A172 (cell line): ENCODE data around the gene SSMEM1. TPM values are rescaled to one million over a fixed set of nuclear protein-coding genes. Genes with fewer than 3 reads are reported as not detected.
"Not testable (repeated sequence)": the region's sequence is repeated elsewhere in the genome, so short reads cannot be mapped to it uniquely, and the experiment has no call there.

Source experiments
- DNase-seq: peaks from one replicate; pipeline ENCODE4 v3.0.0-alpha.2; 2015; ENCODE audit warnings: low spot score
- total RNA-seq: library from RNA; depleted of rRNA; stranded (reverse); fragments of >200 nt; shearing (Covaris generic); gene quantifications from 2 replicates; pipeline ENCODE4 v1.2.3, GENCODE V29; 2014; rRNA removed

Gene SSMEM1
- total RNA-seq, 1 experiment from 2014 or later: not detected

DNA sequence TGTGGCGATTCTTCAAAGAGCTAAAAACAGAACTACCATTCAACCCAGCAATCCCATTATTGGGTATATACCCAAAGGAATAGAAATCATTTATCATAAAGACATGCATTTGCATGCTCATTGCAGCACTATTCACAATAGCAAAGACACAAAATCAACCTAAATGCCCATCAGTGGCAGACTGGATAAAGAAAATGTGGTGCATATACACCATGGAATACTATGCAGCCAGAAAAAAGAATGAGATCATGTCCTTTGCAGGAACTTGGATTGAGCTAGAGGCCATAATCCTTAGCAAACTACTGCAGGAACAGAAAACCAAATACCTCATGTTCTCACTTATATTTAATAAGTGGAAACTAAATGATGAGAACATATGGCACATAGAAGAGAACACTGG is 38.8 kb downstream of the SSMEM1 start:
- DNase-seq: not testable (repeated sequence)

DNA sequence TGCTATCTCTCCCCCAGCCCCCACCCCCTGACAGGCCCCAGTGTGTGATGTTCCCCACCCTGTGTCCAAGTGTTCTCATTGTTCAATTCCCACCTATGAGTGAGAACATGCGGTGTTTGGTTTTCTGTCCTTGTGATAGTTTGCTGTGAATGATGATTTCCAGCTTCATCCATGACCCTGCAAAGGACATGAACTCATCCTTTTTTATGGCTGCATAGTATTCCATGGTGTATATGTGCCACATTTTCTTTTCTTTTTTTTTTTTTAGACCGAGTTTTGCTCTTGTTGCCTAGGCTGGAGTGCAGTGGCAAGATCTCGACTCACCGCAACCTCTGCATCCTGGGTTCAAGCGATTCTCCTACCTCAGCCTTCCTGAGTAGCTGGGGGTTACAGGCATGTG is 41.2 kb downstream of the SSMEM1 start:
- DNase-seq: not testable (repeated sequence)

DNA sequence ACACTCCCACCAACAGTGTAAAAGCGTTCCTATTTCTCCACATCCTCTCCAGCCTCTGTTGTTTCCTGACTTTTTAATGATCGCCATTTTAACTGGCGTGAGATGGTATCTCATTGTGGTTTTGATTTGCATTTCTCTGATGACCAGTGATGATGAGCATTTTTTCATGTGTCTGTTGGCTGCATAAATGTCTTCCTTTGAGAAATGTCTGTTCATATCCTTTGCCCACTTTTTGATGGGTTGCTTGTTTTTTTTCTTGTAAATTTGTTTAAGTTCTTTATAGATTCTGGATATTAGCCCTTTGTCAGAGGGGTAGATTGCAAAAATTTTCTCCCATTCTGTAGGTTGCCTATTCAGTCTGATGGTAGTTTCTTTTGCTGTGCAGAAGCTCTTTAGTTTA is 42.0 kb downstream of the SSMEM1 start:
- not testable (repeated sequence) for DNase-seq

DNA sequence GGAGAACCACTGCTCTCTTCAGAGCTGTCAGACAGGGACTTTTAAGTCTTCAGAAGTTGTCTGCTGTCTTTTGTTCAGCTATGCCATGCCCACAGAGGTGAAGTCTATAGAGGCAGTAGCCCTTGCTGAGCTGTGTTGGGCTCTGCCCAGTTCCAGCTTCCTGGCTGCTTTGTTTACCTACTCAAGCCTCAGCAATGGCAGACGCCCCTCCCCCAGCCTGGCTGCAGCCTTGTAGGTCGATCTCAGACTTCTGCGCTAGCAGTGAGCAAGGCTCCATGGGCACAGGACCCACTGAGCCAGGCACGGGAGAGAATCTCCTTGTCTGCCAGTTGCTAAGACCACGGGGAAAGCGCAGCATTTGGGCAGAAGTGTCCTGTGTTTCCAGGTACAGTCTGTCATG is 46.9 kb downstream of the SSMEM1 start:
- DNase-seq: no peak

DNA sequence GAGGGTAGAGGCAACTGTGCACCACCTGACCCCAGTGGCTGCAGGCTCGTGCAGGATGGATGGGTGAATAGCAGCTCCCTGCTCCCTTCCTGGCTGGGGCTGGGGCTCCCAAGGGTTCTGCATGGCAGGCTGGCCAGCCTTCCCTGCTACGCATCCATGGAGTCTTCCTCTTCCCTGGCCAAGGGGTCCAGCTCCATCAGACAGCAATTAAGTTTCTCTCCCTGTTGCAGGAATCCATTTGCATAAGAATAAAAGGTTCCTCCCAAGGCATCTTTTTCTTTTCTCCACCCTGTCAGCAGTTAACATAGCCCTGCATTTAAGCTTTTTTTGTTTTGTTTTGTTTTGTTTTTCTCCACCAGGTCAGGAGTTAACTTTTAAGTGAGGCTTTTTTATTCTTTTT is 49.0 kb downstream of the SSMEM1 start:
- no peak for DNase-seq

DNA sequence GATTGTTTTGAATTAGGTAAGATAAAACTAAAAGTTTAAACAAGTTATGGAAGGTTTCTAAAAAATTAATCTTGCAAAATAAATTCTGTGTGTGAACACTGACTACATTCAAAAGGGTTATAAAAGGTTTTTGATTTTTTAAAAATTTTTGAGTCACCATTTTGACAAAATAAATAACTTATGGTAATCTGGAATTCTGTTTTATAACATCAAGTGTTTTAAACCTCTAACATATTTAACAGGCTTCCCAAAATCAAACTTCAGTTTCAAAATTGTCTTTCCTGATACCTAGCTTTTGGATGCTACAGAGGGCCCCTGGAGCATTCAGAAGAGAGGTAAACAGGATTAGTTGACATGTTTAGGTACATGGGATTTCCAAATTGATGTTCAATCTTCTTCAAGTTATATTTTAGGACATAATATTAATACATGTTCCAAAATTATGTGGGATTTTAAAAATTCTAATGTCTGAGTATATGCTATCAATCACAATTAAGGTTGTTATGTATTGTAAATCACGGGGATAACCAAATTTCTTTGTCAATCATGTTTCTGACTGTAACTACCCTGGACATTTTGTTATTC is 50.9 kb downstream of the SSMEM1 start:
- DNase-seq: no peak

DNA sequence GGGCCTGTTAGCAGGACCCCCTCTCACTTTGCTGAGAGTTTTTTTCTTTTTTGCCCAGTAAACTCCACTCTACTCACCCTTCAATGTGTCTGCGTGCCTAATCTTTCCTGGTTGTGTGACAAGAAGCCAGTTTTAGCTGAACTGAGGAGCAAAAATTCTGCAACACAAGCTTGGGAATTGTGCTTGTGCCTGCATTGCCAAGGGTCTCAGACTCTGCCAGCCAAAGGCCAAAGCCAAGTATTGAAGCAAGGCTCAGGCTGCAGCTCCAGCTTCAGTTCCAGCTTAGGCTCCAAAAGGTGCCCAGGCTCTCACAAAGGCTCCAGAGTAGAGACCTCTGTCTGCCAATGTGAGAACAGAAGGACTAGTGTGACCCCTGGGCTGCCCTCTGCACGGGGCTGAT is 54.8 kb downstream of the SSMEM1 start:
- no peak for DNase-seq

DNA sequence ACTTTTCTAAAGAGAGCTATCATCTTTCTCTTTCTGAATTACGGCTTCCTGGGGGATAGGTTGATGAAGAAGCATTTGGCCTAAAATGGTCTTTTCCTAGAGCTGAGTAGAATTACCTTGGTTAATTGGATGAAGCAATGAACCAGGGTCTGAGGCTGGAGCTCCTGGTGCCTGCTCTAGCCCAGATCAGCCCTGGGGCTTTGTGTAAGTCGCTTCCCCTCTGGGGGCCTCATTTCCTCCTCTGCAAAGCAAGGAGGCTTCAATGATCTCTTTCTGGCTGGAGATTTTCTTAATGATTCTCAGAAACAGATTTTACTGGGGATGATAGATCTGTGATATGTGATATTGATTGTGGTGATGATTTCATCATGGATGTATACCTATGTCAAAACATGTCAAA is 55.5 kb downstream of the SSMEM1 start:
- DNase-seq: no peak

Other genes starting within 250 kb of the SSMEM1 start
- 32.5 and 49.3 TPM in 2 replicates for gene ZC3HC1, start 156.5 kb upstream of the SSMEM1 start, total RNA-seq
- 21.2 and 23.0 TPM in 2 replicates for gene KLHDC10, start 137.3 kb upstream of the SSMEM1 start, total RNA-seq
- 12.7 and 14.9 TPM in 2 replicates for gene TMEM209, start 2.5 kb upstream of the SSMEM1 start, total RNA-seq
- not detected in 2 replicates for gene CPA2, start 59.0 kb downstream of the SSMEM1 start, total RNA-seq
- gene CPA4, start 85.3 kb downstream of the SSMEM1 start, total RNA-seq: 387 and 495 TPM in 2 replicates
- gene CPA5, start 137.0 kb downstream of the SSMEM1 start, total RNA-seq: 0.28 and 1.0 TPM in 2 replicates
- 0.34 and 2.6 TPM in 2 replicates for gene CPA1, start 172.6 kb downstream of the SSMEM1 start, total RNA-seq
- gene CEP41, start 233.2 kb downstream of the SSMEM1 start, total RNA-seq: 15.9 and 21.3 TPM in 2 replicates